ENCODE measurements around the gene TUBB4A. TPM values are rescaled to one million over a fixed set of nuclear protein-coding genes. Genes with fewer than 3 reads are reported as not detected.

TUBB4A gene
- total RNA-seq, 2 experiments from 2014 or later: 9.7 to 16.0 TPM

- peaks cover 32% of the 10 kb centered on the region for H3K79me2 ChIP-seq (ENCODE audit: insufficient read depth, low read depth, low read length)
- H4K20me1 ChIP-seq (ENCODE audit: insufficient read depth, low read length): peaks cover 14% of the 10 kb centered on the region; the same call in 1 of the 2 replicates
- TF ChIP-seq CTCF (conservative IDR thresholded peaks at IDR 0.05; ENCODE audit: low read length) (no peak), EZH2phosphoT487 (IDR thresholded peaks at IDR 0.05; ENCODE audit: borderline replicate concordance, low read depth, low read length) (no peak)
- no peaks in the 10 kb centered on the region for H3K9me2 ChIP-seq (ENCODE audit: insufficient read depth, low read length)
- peak overlapping the region; percentile 91 for H3K27ac ChIP-seq (ENCODE audit: low read depth, low read length, poor library complexity, severe bottlenecking)
- DNase-seq (ENCODE audit: low spot score): no peak
- H3K36me3 ChIP-seq (ENCODE audit: insufficient read depth, low read length): peaks cover 18% of the 10 kb centered on the region
- no peaks in the 10 kb centered on the region for H3K9me3 ChIP-seq (ENCODE audit: low read length)
- peak overlapping the region; percentile 91 for H3K4me3 ChIP-seq (ENCODE audit: low read depth, low read length, poor library complexity, severe bottlenecking)
- peak overlapping the region; percentile 80 for H3K4me2 ChIP-seq (ENCODE audit: low read length)
- no TSS peak for BruUV-seq (replicated peaks)
- H3K4me1 ChIP-seq (ENCODE audit: insufficient read depth, low read length, poor library complexity, severe bottlenecking): peaks cover 63% of the 10 kb centered on the region
- CTCF ChIA-PET (ENCODE audit: unreplicated experiment): interaction anchor here (0.6 kb wide), 1 partner anchor 247 kb away, joined by 3 read pairs; no protein-coding TSS in a partner anchor
- POLR2A ChIA-PET: interaction anchor here (0.8 to 1.3 kb wide), 5 partner anchors 14 to 71 kb away, joined by 3 to 8 read pairs (median 4); no protein-coding TSS in a partner anchor
- H2AFZ ChIP-seq (ENCODE audit: low read length): no peak overlapping the region
- intact Hi-C loops (cut with micrococcal nuclease; ENCODE audit: unreplicated experiment): loop anchor here (1.0 kb wide), 1 partner anchor 59 kb away; no protein-coding TSS in a partner anchor
Observed at GRCh38 chr19:6531163-6531955, 29.2 kb upstream of the TUBB4A start.

GRCh38 chr19:6530386-6531162 is 28.5 kb upstream of the TUBB4A start, which contains the start of gene TNFSF9:
TSS of gene TNFSF9 (plus strand) at chr19:6531026. CDS start at chr19:6531037, 11 bp downstream.
- Histone ChIP-seq H3K9me3 (ENCODE audit: low read length) (no peaks in the 10 kb centered on the region), H2AFZ (ENCODE audit: low read length) (peak within 1 kb of the TSS; percentile 37; the same call in 1 of the 2 replicates), H3K4me1 (ENCODE audit: insufficient read depth, low read length, poor library complexity, severe bottlenecking) (peaks cover 57% of the 10 kb centered on the region), H3K4me2 (ENCODE audit: low read length) (peak within 1 kb of the TSS; percentile 80), H3K79me2 (ENCODE audit: insufficient read depth, low read depth, low read length) (peaks cover 32% of the 10 kb centered on the region), H3K36me3 (ENCODE audit: insufficient read depth, low read length) (peaks cover 14% of the 10 kb centered on the region), H3K9me2 (ENCODE audit: insufficient read depth, low read length) (no peaks in the 10 kb centered on the region), H4K20me1 (ENCODE audit: insufficient read depth, low read length) (peaks cover 14% of the 10 kb centered on the region; the same call in 1 of the 2 replicates), H3K27ac (ENCODE audit: low read depth, low read length, poor library complexity, severe bottlenecking) (peak within 1 kb of the TSS; percentile 91), H3K4me3 (ENCODE audit: low read depth, low read length, poor library complexity, severe bottlenecking) (peak within 1 kb of the TSS; percentile 91)
- intact Hi-C loops (cut with micrococcal nuclease; ENCODE audit: unreplicated experiment): loop anchor here (1.0 kb wide), 1 partner anchor 60 kb away; no protein-coding TSS in a partner anchor
- TF ChIP-seq CTCF (conservative IDR thresholded peaks at IDR 0.05; ENCODE audit: low read length) (no peak), EZH2phosphoT487 (IDR thresholded peaks at IDR 0.05; ENCODE audit: borderline replicate concordance, low read depth, low read length) (no peak)
- DNase-seq (ENCODE audit: low spot score): peak; percentile 95
- ChIA-PET POLR2A (interaction anchor here (0.8 to 1.3 kb wide), 5 partner anchors 14 to 72 kb away, joined by 3 to 8 read pairs (median 4); no protein-coding TSS in a partner anchor), CTCF (ENCODE audit: unreplicated experiment) (interaction anchor here (0.6 kb wide), 2 partner anchors 51 to 248 kb away, joined by 3 read pairs; no protein-coding TSS in a partner anchor)
- BruUV-seq (replicated peaks): no TSS peak
